WTC11 (cell line): ENCODE measurements around the gene PFDN1. TPM values are rescaled to one million over a fixed set of nuclear protein-coding genes. Genes with fewer than 3 reads are reported as not detected.

Source experiments
- ATAC-seq: fragments of 200-7000 bp; cut with Tn5 transposase; 2 replicates; pipeline ENCODE4 v1.10.0; 2021; ENCODE audit warnings: mild to moderate bottlenecking, moderate library complexity
- CTCF ChIA-PET: fragments of 300-600 bp; sonication (Branson Sonifier 250); formaldehyde crosslinking; loops from one replicate; lab custom pipeline; 2021; ENCODE audit warnings: antibody characterized with exemption; lab: Charles Lee
- POLR2A ChIA-PET: fragments of 350-600 bp; sonication (Branson Sonifier 250); formaldehyde crosslinking; loops from one replicate; lab custom pipeline; 2021; ENCODE audit warnings: antibody characterized with exemption; lab: Charles Lee
- DNase-seq: peaks from one replicate; pipeline ENCODE4 v3.0.0; 2021; ENCODE audit warnings: low spot score
- H3K27ac Mint-ChIP-seq: 2 replicates; pipeline ENCODE4 v1.8.0; 2021; ENCODE audit warnings: mixed read lengths
- H3K27me3 Mint-ChIP-seq: 2 replicates; pipeline ENCODE4 v1.8.0; 2021; ENCODE audit warnings: low read depth, mild to moderate bottlenecking, moderate library complexity, mixed read lengths
- H3K36me3 Mint-ChIP-seq: 2 replicates; pipeline ENCODE4 v1.8.0; 2021; ENCODE audit warnings: mixed read lengths
- H3K4me1 Mint-ChIP-seq: 2 replicates; pipeline ENCODE4 v1.8.0; 2022; ENCODE audit warnings: mixed read lengths
- H3K4me3 Mint-ChIP-seq: 2 replicates; pipeline ENCODE4 v1.8.0; 2021; ENCODE audit warnings: mild to moderate bottlenecking, moderate library complexity, mixed read lengths
- H3K9me3 Mint-ChIP-seq: 2 replicates; pipeline ENCODE4 v1.8.0; 2021; ENCODE audit warnings: mixed read lengths
- ETV6 ChIP-seq: sonication (generic); formaldehyde crosslinking; IDR thresholded peaks from 2 replicates; pipeline ENCODE4 v1.8.1; 2022; ENCODE audit warnings: mild to moderate bottlenecking, missing genetic modification reagents
- FOXK1 ChIP-seq: sonication (generic); formaldehyde crosslinking; IDR thresholded peaks from 2 replicates; pipeline ENCODE4 v1.8.0; 2022; ENCODE audit warnings: mild to moderate bottlenecking, moderate library complexity, missing genetic modification reagents
- HMGA2 ChIP-seq: fragments of 250-450 bp; sonication (Bioruptor Pico); IDR thresholded peaks from 2 replicates; pipeline ENCODE4 v1.4.0; 2021; ENCODE audit warnings: mild to moderate bottlenecking, moderate library complexity
- STAT6 ChIP-seq: sonication (generic); formaldehyde crosslinking; conservative IDR thresholded peaks from 2 replicates; pipeline ENCODE4 v1.8.1; 2023; ENCODE audit warnings: mild to moderate bottlenecking, low read depth, missing genetic modification reagents, moderate library complexity
- ZNF219 ChIP-seq: sonication (generic); formaldehyde crosslinking; IDR thresholded peaks from 2 replicates; pipeline ENCODE4 v1.8.0; 2023; ENCODE audit warnings: missing genetic modification reagents, mild to moderate bottlenecking, borderline replicate concordance
- ZNF232 ChIP-seq: sonication (generic); formaldehyde crosslinking; IDR thresholded peaks from 2 replicates; pipeline ENCODE4 v1.8.0; 2022; ENCODE audit warnings: mild to moderate bottlenecking, missing genetic modification reagents
- total RNA-seq: library from RNA; stranded (reverse); gene quantifications from 3 replicates; pipeline ENCODE4 v1.2.3, GENCODE V29; 2021
- TF ChIP-seq, protein P1 (sequence below): sonication (generic); formaldehyde crosslinking; IDR thresholded peaks from 2 replicates; pipeline ENCODE4 v1.8.1; 2023; ENCODE audit warnings: mild to moderate bottlenecking, moderate library complexity, missing genetic modification reagents

Gene PFDN1
- total RNA-seq, 1 experiment from 2014 or later: 44.1 TPM

- TF ChIP-seq, protein P1, sequence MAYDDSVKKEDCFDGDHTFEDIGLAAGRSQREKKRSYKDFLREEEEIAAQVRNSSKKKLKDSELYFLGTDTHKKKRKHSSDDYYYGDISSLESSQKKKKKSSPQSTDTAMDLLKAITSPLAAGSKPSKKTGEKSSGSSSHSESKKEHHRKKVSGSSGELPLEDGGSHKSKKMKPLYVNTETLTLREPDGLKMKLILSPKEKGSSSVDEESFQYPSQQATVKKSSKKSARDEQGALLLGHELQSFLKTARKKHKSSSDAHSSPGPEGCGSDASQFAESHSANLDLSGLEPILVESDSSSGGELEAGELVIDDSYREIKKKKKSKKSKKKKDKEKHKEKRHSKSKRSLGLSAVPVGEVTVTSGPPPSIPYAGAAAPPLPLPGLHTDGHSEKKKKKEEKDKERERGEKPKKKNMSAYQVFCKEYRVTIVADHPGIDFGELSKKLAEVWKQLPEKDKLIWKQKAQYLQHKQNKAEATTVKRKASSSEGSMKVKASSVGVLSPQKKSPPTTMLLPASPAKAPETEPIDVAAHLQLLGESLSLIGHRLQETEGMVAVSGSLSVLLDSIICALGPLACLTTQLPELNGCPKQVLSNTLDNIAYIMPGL: no peak
- TF ChIP-seq STAT6 (CRISPR knock-in tag): no peak
- TF ChIP-seq ETV6 (CRISPR knock-in tag): no peak
- no peak for TF ChIP-seq ZNF232
- TF ChIP-seq FOXK1 (CRISPR knock-in tag): no peak
- TF ChIP-seq, all 79 proteins: peak for 0
Measured at GRCh38 chr5:140197023-140197422, 105.9 kb downstream of the PFDN1 start (continued).

DNA sequence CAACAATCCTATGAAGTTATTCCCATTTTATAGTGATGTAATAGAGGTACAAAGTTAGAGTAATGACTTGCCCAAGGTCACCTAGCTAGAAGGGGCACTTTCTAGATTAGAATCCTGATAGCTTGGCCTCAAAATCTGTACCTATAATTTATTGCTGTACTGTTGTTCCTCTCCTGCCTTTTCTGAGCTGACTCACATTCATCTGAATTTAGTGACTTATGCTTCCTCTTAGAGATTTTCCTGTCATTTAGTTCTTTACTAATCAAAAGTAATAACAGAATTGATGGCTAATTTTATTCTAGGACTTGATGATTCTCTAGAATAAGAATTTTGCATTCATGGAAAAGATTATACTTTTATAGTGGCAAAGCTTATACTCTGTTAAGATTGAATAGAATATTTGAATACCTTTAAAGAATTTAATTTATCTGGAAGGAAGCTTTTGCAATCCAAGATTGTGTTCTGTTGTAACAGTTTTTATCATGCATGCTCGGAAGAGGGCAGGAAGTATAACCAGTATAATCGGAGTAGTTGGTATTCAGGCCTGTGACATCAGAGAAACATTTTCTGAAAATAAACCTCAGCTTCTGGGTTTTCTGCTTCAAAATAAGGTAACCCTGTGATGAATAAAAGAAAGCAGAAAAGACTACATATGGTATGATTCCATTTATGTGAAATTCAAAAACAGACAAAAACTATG, 106.6 kb downstream of the PFDN1 start:
- POLR2A ChIA-PET: interaction anchor here (0.6 kb wide), 1 partner anchor 8 kb away, joined by 5 read pairs; no protein-coding TSS in a partner anchor

More for the DNA sequence above, 106.6 kb downstream of the PFDN1 start:
- DNase-seq: no peak
- H3K4me3 Mint-ChIP-seq: no peak overlapping the region
- no peaks in the 10 kb centered on the region for H3K27me3 Mint-ChIP-seq
- H3K9me3 Mint-ChIP-seq: 0 out of 2 replicates have a peak, but pooled peaks cover 3% of the 10 kb centered on the region
- no peak for ATAC-seq
- peaks cover 19% of the 10 kb centered on the region for H3K4me1 Mint-ChIP-seq
- no peaks in the 10 kb centered on the region for H3K36me3 Mint-ChIP-seq
- CTCF ChIA-PET: interaction anchor here (2.7 kb wide), 1 partner anchor 10 kb away, joined by 14 read pairs; no protein-coding TSS in a partner anchor
- no peak overlapping the region for H3K27ac Mint-ChIP-seq
- TF ChIP-seq HMGA2 (CRISPR knock-in tag): no peak
- no peak for TF ChIP-seq ZNF219 (CRISPR knock-in tag)

Other genes with a start within 250 kb of the PFDN1 start
- 6.0 to 9.0 TPM (median 6.4 TPM) in 3 replicates for gene PURA, start 189.0 kb downstream of the PFDN1 start, total RNA-seq
- 1.2 to 1.7 TPM (median 1.5 TPM) in 3 replicates for gene IGIP, start 177.2 kb downstream of the PFDN1 start, total RNA-seq
- gene CYSTM1, start 127.9 kb downstream of the PFDN1 start, total RNA-seq: 27.7 to 29.3 TPM (median 28.9 TPM) in 3 replicates
- 2.2 to 4.0 TPM (median 2.5 TPM) in 3 replicates for gene HBEGF, start 43.5 kb upstream of the PFDN1 start, total RNA-seq
- gene SLC4A9, start 57.1 kb upstream of the PFDN1 start, total RNA-seq: 0.37 to 0.76 TPM (median 0.50 TPM) in 3 replicates
- 89.8 to 113 TPM (median 105 TPM) in 3 replicates for gene ANKHD1, start 98.7 kb upstream of the PFDN1 start, total RNA-seq
- 8.4 to 9.8 TPM (median 8.8 TPM) in 3 replicates for gene EIF4EBP3, start 244.6 kb upstream of the PFDN1 start, total RNA-seq